Renal cortical epithelial cell (primary cell): ENCODE data around the gene PLAC1. TPM values are rescaled to one million over a fixed set of nuclear protein-coding genes. Genes with fewer than 3 reads are reported as not detected.
A peak's percentile ranks its signal among the peaks of the same experiment; 100 is the strongest.

ENCODE experiments used
- DNase-seq: peaks from one replicate; pipeline ENCODE4 v3.0.0-alpha.2; 2011; ENCODE audit warnings: low read depth
- total RNA-seq: library from RNA; depleted of rRNA; stranded (reverse); fragments of >200 nt; gene quantifications from 2 replicates; pipeline ENCODE4 v1.2.3, GENCODE V29; 2014

PLAC1 gene
- total RNA-seq, 1 donor from 2014 or later = not detected

- DNase-seq = peak; percentile 9
Measured at GRCh38 chrX:134631426-134632346, 26.6 kb downstream of the PLAC1 start.

GRCh38 chrX:134628663-134629062, 29.6 kb downstream of the PLAC1 start:
- DNase-seq = no peak

- no peak for DNase-seq
Measured at GRCh38 chrX:134626434-134626833, 31.8 kb downstream of the PLAC1 start.

- no peak for DNase-seq
Measured at GRCh38 chrX:134625315-134625718, 33.0 kb downstream of the PLAC1 start.

GRCh38 chrX:134624046-134624430, 34.2 kb downstream of the PLAC1 start:
- no peak for DNase-seq

GRCh38 chrX:134623293-134624045, 34.8 kb downstream of the PLAC1 start:
- DNase-seq = no peak

- DNase-seq = peak; percentile 27
Measured at GRCh38 chrX:134622813-134623185, 35.5 kb downstream of the PLAC1 start.

- DNase-seq = peak; percentile 90
Measured at GRCh38 chrX:134622056-134622812, 36.0 kb downstream of the PLAC1 start.

- DNase-seq = no peak
Measured at GRCh38 chrX:134619838-134620237, 38.4 kb downstream of the PLAC1 start.

GRCh38 chrX:134613396-134613795, 44.9 kb downstream of the PLAC1 start:
- no peak for DNase-seq

GRCh38 chrX:134608153-134608552, 50.1 kb downstream of the PLAC1 start:
- DNase-seq = no peak

- DNase-seq = no peak
Measured at GRCh38 chrX:134607523-134607922, 50.7 kb downstream of the PLAC1 start.

GRCh38 chrX:134604701-134605311, 53.5 kb downstream of the PLAC1 start:
- DNase-seq = peak; percentile 16

GRCh38 chrX:134603806-134604700, 54.2 kb downstream of the PLAC1 start:
- peak; percentile 59 for DNase-seq

GRCh38 chrX:134602410-134602809, 55.9 kb downstream of the PLAC1 start:
- no peak for DNase-seq

GRCh38 chrX:134601240-134601765, 57.0 kb downstream of the PLAC1 start:
- peak; percentile 54 for DNase-seq

GRCh38 chrX:134600714-134601113, 57.6 kb downstream of the PLAC1 start:
- DNase-seq = peak; percentile 75

GRCh38 chrX:134599184-134599914, 58.9 kb downstream of the PLAC1 start:
- DNase-seq = no peak

GRCh38 chrX:134592303-134592702, 66.0 kb downstream of the PLAC1 start:
- no peak for DNase-seq

- no peak for DNase-seq
Measured at GRCh38 chrX:134591502-134591901, 66.8 kb downstream of the PLAC1 start.
